ENCODE results near the gene NUP88.

- TF ChIP-seq POLR2AphosphoS5 (IDR thresholded peaks at IDR 0.05; ENCODE audit: low read depth, low read length), result no peak
- TF ChIP-seq POLR2A (IDR thresholded peaks at IDR 0.05; ENCODE audit: low read depth, low read length), result no peak
- TF ChIP-seq TAF1 (IDR thresholded peaks at IDR 0.05; ENCODE audit: borderline replicate concordance, low read depth, low read length), result no peak
These were observed 3.0 kb upstream of the NUP88 start for GRCh38 chr17:5422505-5422904.

All from GM12892 (cell line).